Measurements from ENCODE around the gene KAT14.
"Not testable (repeated sequence)": the region's sequence is repeated elsewhere in the genome, so short reads cannot be mapped to it uniquely, and the experiment has no call there.

Gene KAT14

DNA sequence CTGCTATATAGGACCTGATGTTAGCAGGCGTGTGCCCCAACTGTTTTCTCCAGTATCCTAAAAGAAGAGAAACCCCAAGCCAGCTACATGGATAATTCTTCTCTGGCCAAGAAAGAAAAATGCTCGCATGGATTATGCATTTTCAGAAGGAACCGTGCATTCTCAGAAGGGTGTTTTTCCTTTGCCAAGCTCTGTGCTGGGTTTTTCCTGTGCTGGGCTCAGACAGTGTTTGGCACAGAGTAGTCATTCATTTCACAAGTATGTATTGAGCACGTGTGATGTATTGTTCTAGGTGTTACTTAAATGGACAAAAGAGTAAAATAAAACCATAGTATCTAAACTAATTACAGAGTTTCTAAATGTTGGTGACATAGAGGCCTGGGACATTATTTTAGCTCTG lies 88.0 kb downstream of the KAT14 start:
- DNase-seq: no peak

DNA sequence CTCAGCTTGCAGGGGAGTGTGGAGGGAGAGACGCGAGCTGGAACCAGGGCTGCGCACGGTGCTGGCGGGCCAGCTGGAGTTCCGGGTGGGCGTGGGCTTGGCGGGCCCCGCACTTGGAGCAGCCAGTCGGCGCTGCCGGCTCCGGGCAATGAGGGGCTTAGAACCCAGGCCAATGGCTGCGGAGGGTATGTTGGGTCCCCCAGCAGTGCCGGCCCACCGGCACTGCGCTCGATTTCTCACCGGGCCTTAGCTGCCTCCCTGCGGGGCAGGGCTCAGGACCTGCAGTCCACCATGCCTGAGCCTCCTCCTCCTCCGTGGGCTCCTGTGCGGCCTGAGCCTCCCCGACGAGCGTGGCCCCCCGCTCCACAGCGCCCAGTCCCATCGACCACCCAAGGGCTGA lies 89.1 kb downstream of the KAT14 start:
- not testable (repeated sequence) for DNase-seq

DNA sequence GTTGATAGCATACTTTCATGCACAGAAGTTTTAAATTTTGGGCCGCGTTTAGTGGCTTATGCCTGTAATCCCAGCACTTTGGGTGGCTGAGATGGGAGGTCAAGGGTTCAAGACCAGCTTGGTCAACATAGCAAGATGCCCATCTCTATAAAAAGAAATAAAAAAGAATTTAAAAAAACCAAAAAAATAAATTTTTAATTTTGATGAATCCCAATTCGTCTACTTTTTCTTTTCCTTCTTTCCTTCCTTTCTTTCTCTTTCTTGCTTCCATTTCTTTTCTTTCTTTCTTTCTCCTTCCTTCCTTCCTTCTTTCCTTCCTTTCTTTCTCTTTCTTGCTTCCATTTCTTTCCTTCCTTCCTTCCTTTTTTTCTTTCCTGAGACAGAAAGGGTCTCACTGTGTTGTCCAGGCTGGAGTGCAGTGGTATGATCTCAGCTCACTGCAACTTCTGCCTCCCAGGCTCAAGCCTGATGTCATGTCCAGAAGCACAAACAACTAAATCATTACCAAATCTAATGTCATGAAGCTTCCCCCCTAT lies 95.8 kb downstream of the KAT14 start:
- no peak for DNase-seq
